Cardiac muscle cell (in vitro differentiated cells and primary cell): Measurements from ENCODE around the gene DSTYK. TPM values are rescaled to one million over a fixed set of nuclear protein-coding genes. Genes with fewer than 3 reads are reported as not detected.
A peak's percentile ranks its signal among the peaks of the same experiment; 100 is the strongest.

Experiments used
- DNase-seq, 2 donors: peaks; one replicate each; pipeline versions ENCODE4 v3.0.0 to v3.0.0-alpha.2; 2010 to 2017; ENCODE audit warnings: low read depth in 1 of 2, low spot score in 1 of 2
- H3K27ac ChIP-seq: fragments of 200-600 bp; sonication (generic); 2 replicates; pipeline ENCODE4 v1.5.1; 2016
- H3K27me3 ChIP-seq: fragments of 200-600 bp; sonication (generic); 2 replicates; pipeline ENCODE4 v1.6.0; 2016; ENCODE audit warnings: control low read depth
- H3K36me3 ChIP-seq: fragments of 200-600 bp; sonication (generic); 2 replicates; pipeline ENCODE4 v1.5.1; 2016; ENCODE audit warnings: control low read depth
- H3K4me1 ChIP-seq: fragments of 200-600 bp; sonication (generic); 2 replicates; pipeline ENCODE4 v1.8.1; 2017; ENCODE audit warnings: low read depth, mild to moderate bottlenecking, mixed run types
- H3K4me3 ChIP-seq: fragments of 200-600 bp; sonication (generic); 2 replicates; pipeline ENCODE4 v1.5.1; 2016; ENCODE audit warnings: mild to moderate bottlenecking
- H3K9me3 ChIP-seq: fragments of 200-600 bp; sonication (generic); 2 replicates; pipeline ENCODE4 v1.5.1; 2017; ENCODE audit warnings: low read depth, mild to moderate bottlenecking, control low read depth
- CTCF ChIP-seq: IDR thresholded peaks from 2 replicates; pipeline ENCODE4 v1.5.1; 2012; ENCODE audit warnings: low read depth, mild to moderate bottlenecking, low read length
- polyA plus RNA-seq: library from polyadenylated mRNA; unstranded; fragments of >200 nt; fragmentation: Nextera tagmentation; extraction: Ambion mirVana; gene quantifications from 2 replicates; pipeline ENCODE4 v1.2.1, GENCODE V29; 2016
- total RNA-seq: library from RNA; depleted of rRNA; stranded (reverse); fragments of >200 nt; gene quantifications from 2 replicates; pipeline ENCODE4 v1.2.3, GENCODE V29; 2016

DSTYK gene
- total and polyA plus RNA-seq, 2 experiments from 2014 or later: 7.8 to 13.5 TPM

DNA sequence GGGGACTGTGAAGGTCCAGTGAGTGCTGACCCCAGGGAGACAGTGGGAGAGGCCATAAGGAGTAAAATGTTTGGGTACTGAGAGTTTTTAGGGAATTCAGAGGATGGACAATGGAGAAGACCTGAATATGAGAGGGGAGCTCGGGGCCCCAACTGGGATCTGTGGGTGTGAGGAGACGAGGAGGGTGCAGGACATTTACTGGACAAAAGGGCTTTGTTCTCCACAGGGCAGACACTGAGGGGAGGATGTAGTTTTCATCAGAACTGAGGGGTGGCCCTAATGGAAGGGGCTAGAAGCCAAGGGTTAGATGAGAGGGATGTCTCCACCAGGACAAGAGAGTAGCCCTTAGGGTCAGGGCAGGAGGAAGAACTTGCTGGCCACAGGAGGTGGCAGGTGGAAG, 46.2 kb upstream of the DSTYK start:
- no peak for DNase-seq

GRCh38 chr1:205256951-205257625, 45.6 kb upstream of the DSTYK start:
- no peaks in the 10 kb centered on the region for H3K36me3 ChIP-seq
- no peak for DNase-seq

More for the DNA sequence above, 46.2 kb upstream of the DSTYK start:
- peaks cover 9% of the 10 kb centered on the region for H3K4me1 ChIP-seq
- peaks cover 33% of the 10 kb centered on the region for H3K27me3 ChIP-seq
- no peaks in the 10 kb centered on the region for H3K9me3 ChIP-seq
- H3K4me3 ChIP-seq: no peak overlapping the region
- no peak overlapping the region for H3K27ac ChIP-seq
- H3K36me3 ChIP-seq: no peaks in the 10 kb centered on the region
- no peak for TF ChIP-seq CTCF

DNA sequence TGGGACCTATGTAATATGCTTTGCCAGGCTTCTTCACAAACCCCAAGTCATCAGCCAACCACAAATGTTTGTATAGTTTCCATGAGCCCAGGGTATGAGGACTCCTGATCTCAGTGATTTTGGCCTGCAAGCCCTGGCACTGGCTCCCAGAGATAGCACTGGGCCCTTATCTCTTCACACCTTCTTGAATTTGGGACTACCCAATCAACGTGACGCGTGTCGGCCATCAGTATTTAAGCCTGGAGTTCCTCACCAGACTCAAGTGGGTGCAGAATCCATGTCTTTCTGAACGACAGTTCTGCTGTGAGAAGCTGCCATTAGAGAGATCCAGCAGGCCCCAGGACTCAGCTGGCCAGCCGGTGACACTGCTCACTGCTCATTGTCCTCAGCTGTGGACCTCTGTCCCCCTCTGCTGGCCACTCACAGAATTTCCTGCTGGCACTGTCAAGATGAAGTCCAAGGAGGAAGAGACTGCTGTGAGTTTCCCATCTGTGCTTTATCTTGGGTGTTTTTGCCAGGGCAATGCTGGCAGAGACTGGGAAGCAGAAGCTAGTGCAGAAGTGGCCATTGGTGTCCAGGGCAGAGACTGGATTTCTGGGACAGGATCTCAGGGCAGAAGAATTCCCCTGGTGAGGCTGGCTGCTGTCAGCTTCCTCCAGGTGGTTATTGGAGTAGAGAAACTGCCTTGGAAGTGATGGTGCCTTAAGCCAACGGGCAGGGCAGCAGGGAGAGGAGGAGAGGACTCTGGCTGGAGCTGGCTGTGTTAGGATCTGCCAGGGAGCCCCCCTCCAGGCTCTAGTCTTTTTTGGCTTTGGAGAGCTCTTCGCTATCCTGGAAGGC, 44.7 kb upstream of the DSTYK start:
- Histone ChIP-seq H3K4me1 (peaks cover 9% of the 10 kb centered on the region), H3K4me3 (no peak overlapping the region), H3K36me3 (no peaks in the 10 kb centered on the region), H3K9me3 (no peaks in the 10 kb centered on the region), H3K27ac (peak overlapping the region; percentile 0), H3K27me3 (peaks cover 47% of the 10 kb centered on the region)
- TF ChIP-seq CTCF: peak; percentile 98
- peak; percentile 89 to 93 for DNase-seq

More at GRCh38 chr1:205256951-205257625, 45.6 kb upstream of the DSTYK start:
- H3K4me1 ChIP-seq: peaks cover 9% of the 10 kb centered on the region
- H3K4me3 ChIP-seq: no peak overlapping the region
- TF ChIP-seq CTCF: no peak
- H3K27me3 ChIP-seq: peaks cover 40% of the 10 kb centered on the region
- no peaks in the 10 kb centered on the region for H3K9me3 ChIP-seq
- H3K27ac ChIP-seq: no peak overlapping the region

DNA sequence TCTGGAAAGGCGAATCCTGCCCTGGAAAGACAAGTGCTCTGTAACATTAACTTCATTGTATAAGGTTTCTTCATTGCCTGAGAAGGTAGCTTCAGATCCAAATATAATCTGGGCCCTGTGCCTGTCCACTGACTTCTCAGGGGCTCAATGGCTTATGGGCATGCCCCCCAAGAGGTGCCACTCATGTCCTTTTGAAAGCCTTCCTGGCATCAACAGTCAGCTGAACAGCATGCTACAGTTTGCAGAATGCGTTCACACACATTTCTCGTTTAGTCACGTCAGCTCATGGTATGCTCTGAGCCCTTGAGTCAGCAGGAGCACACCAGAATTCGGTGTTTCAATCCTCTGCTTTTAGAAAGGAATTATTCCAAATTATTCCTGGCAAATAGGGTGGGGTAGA, 40.1 kb upstream of the DSTYK start:
- Histone ChIP-seq H3K27me3 (peaks cover 38% of the 10 kb centered on the region), H3K4me3 (no peak overlapping the region), H3K36me3 (no peaks in the 10 kb centered on the region), H3K27ac (no peak overlapping the region), H3K4me1 (peaks cover 19% of the 10 kb centered on the region), H3K9me3 (no peaks in the 10 kb centered on the region)
- no peak for DNase-seq
- no peak for TF ChIP-seq CTCF

- Histone ChIP-seq H3K4me1 (peaks cover 15% of the 10 kb centered on the region), H3K27me3 (peaks cover 38% of the 10 kb centered on the region), H3K36me3 (no peaks in the 10 kb centered on the region), H3K9me3 (no peaks in the 10 kb centered on the region), H3K4me3 (no peak overlapping the region), H3K27ac (no peak overlapping the region)
- TF ChIP-seq CTCF: no peak
- DNase-seq: no peak
Observed at GRCh38 chr1:205250699-205251098, 39.2 kb upstream of the DSTYK start.
